Cardiac muscle cell (in vitro differentiated cells and primary cell): Measurements from ENCODE around the gene GNPTAB. TPM values are rescaled to one million over a fixed set of nuclear protein-coding genes. Genes with fewer than 3 reads are reported as not detected.
A peak's percentile ranks its signal among the peaks of the same experiment; 100 is the strongest.

ENCODE experiments used
- DNase-seq, 2 donors: peaks; one replicate each; pipeline versions ENCODE4 v3.0.0 to v3.0.0-alpha.2; 2010 to 2017; ENCODE audit warnings: low read depth in 1 of 2, low spot score in 1 of 2
- H3K27ac ChIP-seq: fragments of 200-600 bp; sonication (generic); 2 replicates; pipeline ENCODE4 v1.5.1; 2016
- H3K27me3 ChIP-seq: fragments of 200-600 bp; sonication (generic); 2 replicates; pipeline ENCODE4 v1.6.0; 2016; ENCODE audit warnings: control low read depth
- H3K36me3 ChIP-seq: fragments of 200-600 bp; sonication (generic); 2 replicates; pipeline ENCODE4 v1.5.1; 2016; ENCODE audit warnings: control low read depth
- H3K4me1 ChIP-seq: fragments of 200-600 bp; sonication (generic); 2 replicates; pipeline ENCODE4 v1.8.1; 2017; ENCODE audit warnings: low read depth, mild to moderate bottlenecking, mixed run types
- H3K4me3 ChIP-seq: fragments of 200-600 bp; sonication (generic); 2 replicates; pipeline ENCODE4 v1.5.1; 2016; ENCODE audit warnings: mild to moderate bottlenecking
- H3K9me3 ChIP-seq: fragments of 200-600 bp; sonication (generic); 2 replicates; pipeline ENCODE4 v1.5.1; 2017; ENCODE audit warnings: low read depth, mild to moderate bottlenecking, control low read depth
- polyA plus RNA-seq: library from polyadenylated mRNA; unstranded; fragments of >200 nt; fragmentation: Nextera tagmentation; extraction: Ambion mirVana; gene quantifications from 2 replicates; pipeline ENCODE4 v1.2.1, GENCODE V29; 2016
- total RNA-seq: library from RNA; depleted of rRNA; stranded (reverse); fragments of >200 nt; gene quantifications from 2 replicates; pipeline ENCODE4 v1.2.3, GENCODE V29; 2016
- TF ChIP-seq, protein P1 (sequence below): IDR thresholded peaks from 2 replicates; pipeline ENCODE4 v1.5.1; 2012; ENCODE audit warnings: low read depth, mild to moderate bottlenecking, low read length

The GNPTAB gene
- total and polyA plus RNA-seq, 2 experiments from 2014 or later: 4.0 to 6.2 TPM

DNA sequence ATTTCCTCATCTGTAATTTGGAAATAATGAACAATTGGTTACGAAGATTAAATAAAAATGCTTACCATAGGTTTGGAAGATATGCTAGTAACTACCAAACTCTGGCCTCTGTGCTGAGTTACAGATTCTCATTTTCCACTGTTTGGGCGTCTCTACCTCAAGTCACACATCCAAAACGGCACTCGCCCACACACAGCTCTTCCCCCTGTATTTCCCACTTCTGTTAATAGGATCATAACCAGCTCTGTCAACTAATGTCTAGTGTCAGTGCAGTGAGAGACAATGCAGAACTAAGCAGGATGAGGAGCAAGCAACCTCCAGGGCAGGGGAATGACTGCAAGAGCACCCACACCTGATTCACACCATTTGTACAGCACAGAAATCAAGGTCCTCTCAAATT, 80.6 kb downstream of the GNPTAB start:
- Histone ChIP-seq H3K4me1 (no peaks in the 10 kb centered on the region), H3K4me3 (no peak overlapping the region), H3K27me3 (no peaks in the 10 kb centered on the region), H3K27ac (no peak overlapping the region), H3K9me3 (no peaks in the 10 kb centered on the region), H3K36me3 (peaks cover 3% of the 10 kb centered on the region)
- DNase-seq: no peak
- TF ChIP-seq, protein P1, sequence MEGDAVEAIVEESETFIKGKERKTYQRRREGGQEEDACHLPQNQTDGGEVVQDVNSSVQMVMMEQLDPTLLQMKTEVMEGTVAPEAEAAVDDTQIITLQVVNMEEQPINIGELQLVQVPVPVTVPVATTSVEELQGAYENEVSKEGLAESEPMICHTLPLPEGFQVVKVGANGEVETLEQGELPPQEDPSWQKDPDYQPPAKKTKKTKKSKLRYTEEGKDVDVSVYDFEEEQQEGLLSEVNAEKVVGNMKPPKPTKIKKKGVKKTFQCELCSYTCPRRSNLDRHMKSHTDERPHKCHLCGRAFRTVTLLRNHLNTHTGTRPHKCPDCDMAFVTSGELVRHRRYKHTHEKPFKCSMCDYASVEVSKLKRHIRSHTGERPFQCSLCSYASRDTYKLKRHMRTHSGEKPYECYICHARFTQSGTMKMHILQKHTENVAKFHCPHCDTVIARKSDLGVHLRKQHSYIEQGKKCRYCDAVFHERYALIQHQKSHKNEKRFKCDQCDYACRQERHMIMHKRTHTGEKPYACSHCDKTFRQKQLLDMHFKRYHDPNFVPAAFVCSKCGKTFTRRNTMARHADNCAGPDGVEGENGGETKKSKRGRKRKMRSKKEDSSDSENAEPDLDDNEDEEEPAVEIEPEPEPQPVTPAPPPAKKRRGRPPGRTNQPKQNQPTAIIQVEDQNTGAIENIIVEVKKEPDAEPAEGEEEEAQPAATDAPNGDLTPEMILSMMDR: no peak

- H3K27ac ChIP-seq: no peak overlapping the region
- TF ChIP-seq, protein P1: no peak
- no peaks in the 10 kb centered on the region for H3K4me1 ChIP-seq
- no peak overlapping the region for H3K4me3 ChIP-seq
- H3K9me3 ChIP-seq: no peaks in the 10 kb centered on the region
- DNase-seq: no peak
- H3K27me3 ChIP-seq: no peaks in the 10 kb centered on the region
- H3K36me3 ChIP-seq: peaks cover 3% of the 10 kb centered on the region
Observed at GRCh38 chr12:101749657-101750056, 81.1 kb downstream of the GNPTAB start.

DNA sequence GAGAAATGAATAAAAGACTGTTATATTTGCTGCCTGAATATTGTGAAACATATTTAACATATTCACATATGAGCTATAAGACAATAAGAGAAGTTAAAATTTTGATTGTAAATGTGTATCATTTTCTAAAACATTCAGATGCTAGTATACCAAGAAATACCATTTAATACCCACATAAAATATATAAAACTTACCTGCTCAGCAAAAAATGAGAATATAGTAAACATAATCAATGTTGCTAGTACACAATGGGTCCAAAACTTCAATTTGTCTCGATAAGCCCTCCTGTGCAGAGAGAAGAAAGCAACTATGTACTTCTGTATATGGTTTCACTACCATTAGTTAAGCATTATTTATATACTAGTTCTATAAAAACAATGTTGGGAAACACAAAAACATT, 81.9 kb downstream of the GNPTAB start:
- Histone ChIP-seq H3K9me3 (no peaks in the 10 kb centered on the region), H3K27me3 (no peaks in the 10 kb centered on the region), H3K27ac (no peak overlapping the region), H3K4me3 (no peak overlapping the region), H3K4me1 (no peaks in the 10 kb centered on the region), H3K36me3 (peaks cover 3% of the 10 kb centered on the region)
- DNase-seq: no peak
- TF ChIP-seq, protein P1: no peak

- Histone ChIP-seq H3K27ac (no peak overlapping the region), H3K4me3 (no peak overlapping the region), H3K4me1 (no peaks in the 10 kb centered on the region), H3K27me3 (no peaks in the 10 kb centered on the region), H3K9me3 (no peaks in the 10 kb centered on the region), H3K36me3 (peaks cover 3% of the 10 kb centered on the region)
- TF ChIP-seq, protein P1: no peak
- no peak for DNase-seq
Observed at GRCh38 chr12:101747697-101748096, 83.1 kb downstream of the GNPTAB start.

DNA sequence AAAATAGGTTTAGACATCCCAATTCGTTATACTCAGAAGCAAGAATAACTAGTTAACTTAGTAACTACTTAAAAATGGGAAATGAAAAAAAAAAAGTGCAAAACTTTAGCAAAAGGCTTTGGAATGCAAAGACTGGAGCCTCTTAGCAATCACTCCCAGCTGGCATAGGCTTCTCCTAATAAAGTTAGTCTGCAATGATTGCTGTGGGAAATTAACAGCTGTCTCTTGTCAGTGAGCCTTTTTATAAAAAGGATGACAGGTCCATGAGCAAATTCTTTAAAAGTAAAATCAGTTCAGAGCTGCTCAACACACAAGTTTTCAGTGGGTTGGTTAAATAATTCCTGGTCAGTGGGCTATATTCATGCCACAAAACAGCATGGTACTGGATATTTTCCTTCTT, 84.1 kb downstream of the GNPTAB start:
- no peak overlapping the region for H3K4me3 ChIP-seq
- H3K27me3 ChIP-seq: no peaks in the 10 kb centered on the region
- peak in 1 of 2 donors; percentile 13 for DNase-seq
- no peak overlapping the region for H3K27ac ChIP-seq
- H3K9me3 ChIP-seq: no peaks in the 10 kb centered on the region
- TF ChIP-seq, protein P1: no peak
- H3K4me1 ChIP-seq: no peaks in the 10 kb centered on the region
- H3K36me3 ChIP-seq: peaks cover 3% of the 10 kb centered on the region

DNA sequence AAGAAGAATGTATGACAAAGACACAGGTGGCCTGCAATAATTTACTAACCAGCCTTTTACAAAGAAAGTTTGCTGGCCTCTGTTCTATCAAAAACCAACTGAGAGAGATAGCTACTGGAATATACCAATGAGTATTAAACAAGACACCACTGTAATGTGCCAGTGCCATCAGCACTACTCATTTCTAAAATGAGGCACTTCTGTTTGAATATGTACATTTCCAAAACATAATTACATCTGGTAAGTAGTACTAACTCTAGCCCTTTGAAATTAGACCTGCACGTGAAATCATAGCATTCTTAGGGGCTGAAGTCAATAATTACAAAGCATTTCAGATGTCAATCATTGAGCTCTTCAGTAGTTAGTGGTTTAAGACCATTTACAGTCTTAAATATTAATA, 84.6 kb downstream of the GNPTAB start:
- Histone ChIP-seq H3K9me3 (no peaks in the 10 kb centered on the region), H3K36me3 (peaks cover 3% of the 10 kb centered on the region), H3K27ac (no peak overlapping the region), H3K27me3 (no peaks in the 10 kb centered on the region), H3K4me1 (no peaks in the 10 kb centered on the region), H3K4me3 (no peak overlapping the region)
- DNase-seq: no peak
- TF ChIP-seq, protein P1: no peak
